ENCODE data around the gene FUBP3. TPM values are rescaled to one million over a fixed set of nuclear protein-coding genes. Genes with fewer than 3 reads are reported as not detected.

The FUBP3 gene
- polyA plus RNA-seq, 1 experiment, result 31.2 TPM

DNA sequence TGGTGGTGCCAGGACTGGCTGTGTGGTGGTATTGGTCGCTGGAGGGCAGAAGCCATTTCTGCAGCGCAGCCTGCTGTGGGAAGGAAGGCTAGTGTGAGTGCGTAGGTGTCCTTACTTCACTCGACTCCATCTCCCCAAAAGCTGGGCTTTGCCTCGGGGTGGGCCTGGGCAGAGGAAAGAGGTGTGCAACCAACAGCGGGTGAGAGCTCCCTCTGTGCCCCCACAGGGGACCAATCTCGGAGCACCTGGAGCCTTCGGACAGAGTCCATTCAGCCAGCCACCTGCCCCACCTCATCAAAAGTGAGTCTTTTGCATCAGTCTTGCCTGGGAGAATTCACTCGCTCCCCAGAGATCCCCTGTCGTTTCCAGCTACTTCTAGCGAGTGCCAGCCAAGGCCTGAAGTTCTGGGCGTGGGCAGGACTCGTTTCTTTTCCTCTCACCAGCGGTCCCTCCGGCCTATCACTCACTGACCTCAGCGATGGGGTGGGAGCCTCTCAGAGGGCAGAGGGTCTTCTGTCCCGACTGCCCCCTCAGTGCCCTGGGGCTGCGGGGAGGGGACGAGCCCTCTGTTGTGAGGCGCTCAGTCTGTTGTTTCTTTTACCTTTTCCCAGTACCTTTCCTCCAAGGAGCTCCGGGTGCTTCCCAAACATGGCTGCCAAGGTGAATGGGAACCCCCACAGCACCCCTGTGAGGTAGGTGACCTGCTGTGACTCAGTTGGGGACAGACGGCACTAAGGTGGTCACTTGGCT lies 52.1 kb downstream of the FUBP3 start:
- no peak overlapping the region for H3K27ac ChIP-seq (ENCODE audit: low read depth, low read length)
- no peak overlapping the region for H3K4me3 ChIP-seq (ENCODE audit: low read depth, low read length)
- ChIA-PET CTCF (no interaction called here), POLR2A (no interaction called here)
- TF ChIP-seq, protein P1, sequence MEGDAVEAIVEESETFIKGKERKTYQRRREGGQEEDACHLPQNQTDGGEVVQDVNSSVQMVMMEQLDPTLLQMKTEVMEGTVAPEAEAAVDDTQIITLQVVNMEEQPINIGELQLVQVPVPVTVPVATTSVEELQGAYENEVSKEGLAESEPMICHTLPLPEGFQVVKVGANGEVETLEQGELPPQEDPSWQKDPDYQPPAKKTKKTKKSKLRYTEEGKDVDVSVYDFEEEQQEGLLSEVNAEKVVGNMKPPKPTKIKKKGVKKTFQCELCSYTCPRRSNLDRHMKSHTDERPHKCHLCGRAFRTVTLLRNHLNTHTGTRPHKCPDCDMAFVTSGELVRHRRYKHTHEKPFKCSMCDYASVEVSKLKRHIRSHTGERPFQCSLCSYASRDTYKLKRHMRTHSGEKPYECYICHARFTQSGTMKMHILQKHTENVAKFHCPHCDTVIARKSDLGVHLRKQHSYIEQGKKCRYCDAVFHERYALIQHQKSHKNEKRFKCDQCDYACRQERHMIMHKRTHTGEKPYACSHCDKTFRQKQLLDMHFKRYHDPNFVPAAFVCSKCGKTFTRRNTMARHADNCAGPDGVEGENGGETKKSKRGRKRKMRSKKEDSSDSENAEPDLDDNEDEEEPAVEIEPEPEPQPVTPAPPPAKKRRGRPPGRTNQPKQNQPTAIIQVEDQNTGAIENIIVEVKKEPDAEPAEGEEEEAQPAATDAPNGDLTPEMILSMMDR (IDR thresholded peaks at IDR 0.05; ENCODE audit: low read depth, low read length), result no peak
- H3K9me3 ChIP-seq (ENCODE audit: control insufficient read depth, insufficient read depth, low read length), result no peaks in the 10 kb centered on the region
- no peak for DNase-seq (ENCODE audit: low read depth, low spot score)
- H3K27me3 ChIP-seq (ENCODE audit: control insufficient read depth, insufficient read depth, low read length), result no peaks in the 10 kb centered on the region

DNA sequence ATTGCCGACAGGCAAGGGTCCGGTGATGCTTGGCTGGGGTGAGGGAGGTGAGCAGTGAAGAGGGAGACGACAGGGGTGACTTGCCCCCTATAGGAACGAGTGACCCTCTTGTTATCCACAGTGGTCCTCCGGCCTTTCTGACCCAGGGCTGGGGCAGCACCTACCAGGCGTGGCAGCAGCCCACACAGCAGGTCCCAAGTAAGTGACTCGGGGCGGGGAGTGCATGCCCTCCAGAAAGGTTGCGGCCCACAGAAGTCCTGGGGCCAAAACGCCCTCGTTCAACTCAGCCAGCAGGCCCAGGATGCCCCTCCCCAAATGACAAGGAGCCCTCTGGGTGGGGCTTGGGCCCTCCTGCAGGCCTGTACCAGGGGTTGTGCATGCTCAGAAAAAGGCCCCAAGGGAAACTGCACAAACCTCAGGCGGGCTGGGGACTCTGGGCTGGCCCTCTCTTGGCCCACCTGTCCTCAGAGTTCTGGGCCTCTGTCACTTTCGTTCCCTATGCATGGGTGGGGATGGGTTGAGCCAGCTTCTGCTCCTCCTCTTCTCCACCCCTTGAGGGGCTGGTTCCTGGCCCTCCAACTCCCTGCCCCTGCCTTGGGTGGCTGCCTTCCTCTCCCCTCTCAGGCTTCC lies 52.8 kb downstream of the FUBP3 start:
- no peak overlapping the region for H3K4me3 ChIP-seq (ENCODE audit: low read depth, low read length)
- H3K27me3 ChIP-seq (ENCODE audit: control insufficient read depth, insufficient read depth, low read length), result no peaks in the 10 kb centered on the region
- POLR2A ChIA-PET, result no interaction called here
- TF ChIP-seq, protein P1 (IDR thresholded peaks at IDR 0.05; ENCODE audit: low read depth, low read length), result no peak
- no peaks in the 10 kb centered on the region for H3K9me3 ChIP-seq (ENCODE audit: control insufficient read depth, insufficient read depth, low read length)
- CTCF ChIA-PET, result no interaction called here
- H3K27ac ChIP-seq (ENCODE audit: low read depth, low read length), result no peak overlapping the region
- no peak for DNase-seq (ENCODE audit: low read depth, low spot score)

DNA sequence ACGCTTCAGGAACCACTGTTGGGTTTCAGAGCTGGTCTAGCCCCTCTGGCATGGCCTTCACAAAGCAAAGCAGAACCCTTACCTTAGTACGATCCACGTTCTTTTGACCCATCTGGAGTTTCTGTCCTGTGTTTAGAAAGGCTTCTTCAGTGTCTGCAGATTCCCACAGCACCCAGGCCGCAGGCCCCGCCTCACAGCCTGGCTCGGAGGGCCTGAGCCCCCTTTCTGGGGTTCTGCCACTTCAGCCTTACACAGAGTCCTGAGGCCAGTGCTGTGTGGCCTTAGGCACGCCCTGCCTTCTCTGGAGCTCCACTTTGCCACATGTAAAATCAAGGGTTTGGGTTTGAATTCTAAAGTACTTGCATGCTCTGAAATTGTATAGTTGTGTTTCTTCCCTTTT lies 53.5 kb downstream of the FUBP3 start:
- CTCF ChIA-PET, result no interaction called here

DNA sequence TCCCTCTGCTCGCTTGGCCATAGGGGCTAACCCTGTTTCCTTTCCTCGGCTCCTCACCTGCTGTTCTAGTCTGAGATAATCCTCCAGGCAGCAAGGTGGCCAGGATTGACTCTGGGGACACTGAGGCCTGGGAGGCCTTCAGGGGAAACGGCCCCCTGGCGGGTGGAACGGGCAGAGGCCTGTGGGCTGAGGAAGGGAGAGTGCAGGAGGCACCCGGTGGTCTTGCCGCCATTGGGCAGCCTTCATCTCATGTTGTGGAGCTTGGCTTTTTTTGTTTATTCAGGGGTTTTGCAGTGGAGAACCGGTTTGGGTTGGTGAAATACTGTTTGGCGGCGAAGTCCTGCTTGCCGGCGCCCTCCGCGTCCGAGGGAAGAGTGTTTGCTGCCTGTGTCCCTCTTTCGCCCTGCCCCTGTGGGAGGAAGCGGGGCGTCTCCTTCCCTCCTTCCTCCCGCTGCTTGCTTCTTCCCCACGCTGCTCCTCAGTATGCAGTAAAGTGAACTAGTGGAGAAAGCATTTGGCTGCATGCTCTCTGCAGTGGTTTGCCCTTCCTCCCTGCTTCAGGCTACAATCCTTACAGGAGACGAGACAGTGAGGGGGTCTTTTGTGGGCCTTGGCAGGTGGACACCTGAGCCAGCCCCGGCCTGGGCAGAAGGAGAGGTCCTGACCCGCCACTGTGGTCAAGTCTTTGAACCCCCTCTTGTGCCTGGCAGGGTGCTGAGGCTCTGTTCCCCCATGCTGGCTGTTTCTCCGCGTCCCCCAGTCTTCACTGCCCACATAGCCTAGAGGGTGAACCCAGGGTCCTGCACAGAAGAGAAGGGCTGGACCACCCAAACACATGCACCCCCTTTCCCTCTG lies 54.2 kb downstream of the FUBP3 start:
- TF ChIP-seq, protein P1 (IDR thresholded peaks at IDR 0.05; ENCODE audit: low read depth, low read length), result no peak
- Histone ChIP-seq H3K27ac (ENCODE audit: low read depth, low read length) (no peak overlapping the region), H3K4me3 (ENCODE audit: low read depth, low read length) (no peak overlapping the region), H3K27me3 (ENCODE audit: control insufficient read depth, insufficient read depth, low read length) (no peaks in the 10 kb centered on the region), H3K9me3 (ENCODE audit: control insufficient read depth, insufficient read depth, low read length) (no peaks in the 10 kb centered on the region)
- POLR2A ChIA-PET, result no interaction called here
- CTCF ChIA-PET, result no interaction called here
- no peak for DNase-seq (ENCODE audit: low read depth, low spot score)

More for the DNA sequence above, 53.5 kb downstream of the FUBP3 start:
- POLR2A ChIA-PET, result no interaction called here
- TF ChIP-seq, protein P1 (IDR thresholded peaks at IDR 0.05; ENCODE audit: low read depth, low read length), result no peak
- Histone ChIP-seq H3K27ac (ENCODE audit: low read depth, low read length) (no peak overlapping the region), H3K4me3 (ENCODE audit: low read depth, low read length) (no peak overlapping the region), H3K27me3 (ENCODE audit: control insufficient read depth, insufficient read depth, low read length) (no peaks in the 10 kb centered on the region), H3K9me3 (ENCODE audit: control insufficient read depth, insufficient read depth, low read length) (no peaks in the 10 kb centered on the region)
- no peak for DNase-seq (ENCODE audit: low read depth, low spot score)

Measured in AG04450 (cell line).